HepG2 (cell line): ENCODE results near the gene DCUN1D3. TPM values are rescaled to one million over a fixed set of nuclear protein-coding genes. Genes with fewer than 3 reads are reported as not detected.

Experiments used
- ATAC-seq: fragments of 200-7000 bp; cut with Tn5 transposase; 3 replicates; pipeline ENCODE4 v1.9.1; 2020; ENCODE audit warnings: mild to moderate bottlenecking, moderate library complexity
- BruUV-seq: library from RNA; stranded (reverse); fragments of 400-500 nt; replicated peaks from 2 replicates; lab custom pipeline; 2021; lab: Mats Ljungman, UMichigan
- CTCF ChIA-PET: fragments of 300-600 bp; formaldehyde crosslinking; extraction: SDS; loops from one replicate; lab custom pipeline; 2021; ENCODE audit warnings: low total read pairs, inconsistent platforms, low intra/inter-chr PET ratio; lab: Yijun Ruan, JAX
- POLR2A ChIA-PET: fragments of 350-600 bp; sonication (Branson Sonifier 250); formaldehyde crosslinking; loops from one replicate; lab custom pipeline; 2020; ENCODE audit warnings: antibody characterized with exemption, inconsistent platforms; lab: Yijun Ruan, JAX
- DNase-seq: peaks from one replicate; pipeline ENCODE4 v3.0.0-alpha.2; 2015; ENCODE audit warnings: low spot score
- FAIRE-seq: peaks from 3 replicates; lab custom pipeline; 2011; peaks lifted over from hg19 to GRCh38; lab: Jason Lieb, UNC
- H2AFZ ChIP-seq: one replicate; pipeline ENCODE4 v1.6.1; 2011; ENCODE audit warnings: low read length, inconsistent platforms
- H3K27ac ChIP-seq: fragments of 300-600 bp; 3 replicates; pipeline ENCODE4 v1.8.0; 2011; ENCODE audit warnings: mixed run types, mild to moderate bottlenecking, mixed read lengths, low read length, inconsistent platforms; ENCODE audit not compliant: insufficient read depth; ENCODE audit errors: extremely low read length
- H3K27me3 ChIP-seq, 2 experiments: fragments of 200-600 bp in 1 of 2; 2 replicates in 1 of 2; 3 replicates in 1 of 2; pipeline versions ENCODE4 v1.6.0 to v1.8.0; 2011; ENCODE audit warnings: low read length in 2 of 2, mild to moderate bottlenecking in 2 of 2, moderate library complexity in 2 of 2, inconsistent platforms in 1 of 2; ENCODE audit not compliant: insufficient read depth in 2 of 2, control insufficient read depth in 1 of 2
- H3K36me3 ChIP-seq, 2 experiments: fragments of 200-600 bp in 1 of 2; replicated peaks in 1 of 2; 2 replicates in 1 of 2; 3 replicates in 1 of 2; pipeline versions ENCODE4 v1.5.1 to v1.8.0; 2011; ENCODE audit warnings: low read length in 2 of 2, inconsistent platforms in 1 of 2; ENCODE audit not compliant: insufficient read depth in 2 of 2, control insufficient read depth in 1 of 2
- H3K4me1 ChIP-seq: 2 replicates; pipeline ENCODE4 v1.5.1; 2012; ENCODE audit warnings: low read length, inconsistent platforms; ENCODE audit not compliant: insufficient read depth
- H3K4me2 ChIP-seq: 2 replicates; pipeline ENCODE4 v1.6.0; 2011; ENCODE audit warnings: low read depth, low read length, inconsistent platforms
- H3K4me3 ChIP-seq, 3 experiments: fragments of 200-600 bp in 1 of 3; sonication (generic), shearing (Covaris generic) in 1 of 3; replicated peaks in 1 of 3; 2 replicates each; pipeline ENCODE4 v1.5.1; 2011 to 2016; ENCODE audit warnings: low read length in 3 of 3, inconsistent platforms in 2 of 3, low read depth in 2 of 3, mild to moderate bottlenecking in 2 of 3, control low read depth in 1 of 3, mixed read lengths in 1 of 3; ENCODE audit not compliant: insufficient read depth in 1 of 3
- H3K79me2 ChIP-seq: one replicate; pipeline ENCODE4 v1.6.1; 2011; ENCODE audit warnings: low read length, inconsistent platforms; ENCODE audit not compliant: insufficient read depth
- H3K9ac ChIP-seq: 2 replicates; pipeline ENCODE4 v1.6.0; 2011; ENCODE audit warnings: mild to moderate bottlenecking, low read depth, low read length, inconsistent platforms; ENCODE audit not compliant: insufficient read depth
- H3K9me3 ChIP-seq: 2 replicates; pipeline ENCODE4 v1.5.1; 2012; ENCODE audit warnings: mild to moderate bottlenecking, low read length
- H4K20me1 ChIP-seq: 2 replicates; pipeline ENCODE4 v1.6.0; 2011; ENCODE audit warnings: inconsistent platforms, mild to moderate bottlenecking, low read length, moderate library complexity; ENCODE audit not compliant: insufficient read depth
- CENPBD1 ChIP-seq: sonication (generic); formaldehyde crosslinking; IDR thresholded peaks from 2 replicates; pipeline ENCODE4 v1.8.0; 2022; ENCODE audit warnings: missing genetic modification reagents, low read depth, mild to moderate bottlenecking, borderline replicate concordance
- ETV6 ChIP-seq: sonication (generic); formaldehyde crosslinking; conservative IDR thresholded peaks from 2 replicates; pipeline ENCODE4 v1.4.0; 2020; ENCODE audit warnings: missing genetic modification reagents
- FIP1L1 ChIP-seq: fragments of 200-400 bp; formaldehyde crosslinking; IDR thresholded peaks from 2 replicates; pipeline ENCODE4 v1.6.1; 2018; ENCODE audit warnings: low read depth, mild to moderate bottlenecking, low read length, moderate library complexity, borderline replicate concordance; ENCODE audit not compliant: insufficient read depth
- HDAC6 ChIP-seq: fragments of 200-600 bp; sonication (generic); IDR thresholded peaks from 2 replicates; pipeline ENCODE4 v1.7.0; 2017; ENCODE audit warnings: mild to moderate bottlenecking, antibody characterized with exemption, low read length, low read depth
- HIVEP1 ChIP-seq: sonication (generic); formaldehyde crosslinking; IDR thresholded peaks from 2 replicates; pipeline ENCODE4 v1.4.0; 2020; ENCODE audit warnings: mild to moderate bottlenecking, missing genetic modification reagents
- HNRNPH1 ChIP-seq: fragments of 200-400 bp; formaldehyde crosslinking; optimal IDR thresholded peaks from 2 replicates; pipeline ENCODE3; 2017; ENCODE audit warnings: mild to moderate bottlenecking, low read depth, low read length
- KDM4B ChIP-seq: sonication (generic); formaldehyde crosslinking; IDR thresholded peaks from 2 replicates; pipeline ENCODE4 v1.4.0; 2020; ENCODE audit warnings: missing genetic modification reagents
- NFIB ChIP-seq: sonication (generic); formaldehyde crosslinking; IDR thresholded peaks from 2 replicates; pipeline ENCODE4 v1.9.0; 2021; ENCODE audit warnings: missing genetic modification reagents, mild to moderate bottlenecking, borderline replicate concordance
- PITX1 ChIP-seq: sonication (generic); formaldehyde crosslinking; IDR thresholded peaks from 2 replicates; pipeline ENCODE4 v1.5.1; 2020; ENCODE audit warnings: mild to moderate bottlenecking, missing genetic modification reagents
- SPEN ChIP-seq: sonication (generic); formaldehyde crosslinking; IDR thresholded peaks from 2 replicates; pipeline ENCODE4 v1.5.1; 2020; ENCODE audit warnings: low read depth, mild to moderate bottlenecking, missing genetic modification reagents
- ZBTB8A ChIP-seq: sonication (generic); formaldehyde crosslinking; IDR thresholded peaks from 2 replicates; pipeline ENCODE4 v1.4.0; 2020; ENCODE audit warnings: mild to moderate bottlenecking, low read depth, missing genetic modification reagents, borderline replicate concordance
- ZNF230 ChIP-seq: sonication (generic); formaldehyde crosslinking; IDR thresholded peaks from 2 replicates; pipeline ENCODE4 v1.4.0; 2020; ENCODE audit warnings: mild to moderate bottlenecking, missing genetic modification reagents
- ZNF263 ChIP-seq: sonication (generic); formaldehyde crosslinking; IDR thresholded peaks from 2 replicates; pipeline ENCODE4 v1.4.0; 2020; ENCODE audit warnings: missing genetic modification reagents
- ZNF275 ChIP-seq: sonication (generic); formaldehyde crosslinking; IDR thresholded peaks from 2 replicates; pipeline ENCODE4 v1.8.0; 2022; ENCODE audit warnings: missing genetic modification reagents, mild to moderate bottlenecking, inconsistent platforms, borderline replicate concordance
- ZNF510 ChIP-seq: sonication (generic); formaldehyde crosslinking; IDR thresholded peaks from 2 replicates; pipeline ENCODE4 v1.4.0; 2020; ENCODE audit warnings: low read depth, mild to moderate bottlenecking, missing genetic modification reagents
- ZNF543 ChIP-seq: sonication (generic); formaldehyde crosslinking; IDR thresholded peaks from 2 replicates; pipeline ENCODE4 v1.4.0; 2020; ENCODE audit warnings: mild to moderate bottlenecking, missing genetic modification reagents
- WGBS: methylation state at CpG from one replicate; pipeline ENCODE4 v1.1.6; 2017; ENCODE audit warnings: low lambda C conversion rate; 5-methylcytosine and 5-hydroxymethylcytosine counted together
- in situ Hi-C: cut with HindIII; loops from 2 replicates; pipeline ENCODE4 v1.10.0; 2017; ENCODE audit warnings: low pct_unique_long_range_greater_than_20kb; ENCODE audit not compliant: extremely low pct_ligation_motif_present
- intact Hi-C: fragments of 100-400 bp; cut with micrococcal nuclease; formaldehyde crosslinking; loops from one replicate; pipeline ENCODE4 v1.10.0; 2022; ENCODE audit not compliant: unreplicated experiment
- polyA plus RNA-seq, 8 experiments: library from polyadenylated mRNA; depleted of rRNA in 3 of 8; stranded (reverse) in 7 of 8; unstranded in 1 of 8; fragments of >200 nt; fragmentation: Illumina TruSeq in 4 of 8; extraction: Trizol in 4 of 8; gene quantifications; 2 replicates each; pipeline versions ENCODE4 v1.2.1 to v1.2.3, GENCODE V29; 2011 to 2016; ENCODE audit warnings: low read depth in 4 of 8, missing spikeins in 1 of 8, mixed read lengths in 1 of 8; ENCODE audit not compliant: insufficient read depth in 1 of 8
- total RNA-seq, 5 experiments: library from RNA; depleted of rRNA; stranded (reverse); fragments of >200 nt; fragmentation: Illumina TruSeq; extraction: Trizol; gene quantifications; 2 replicates each; pipeline ENCODE4 v1.2.3, GENCODE V29; 2016; ENCODE audit warnings: low read depth in 1 of 5

DCUN1D3 gene
- total and polyA plus RNA-seq, 2 of the 13 experiments (the other 11 are each of a cell fraction or from before 2014, with no cell fraction given): 5.0 to 19.3 TPM

- Histone ChIP-seq H3K4me1 (peaks cover 11% of the 10 kb centered on the region), H3K4me3 (no peak overlapping the region), H3K27me3 (peaks cover 0 to 3% of the 10 kb centered on the region in 2 experiments; a peak in 1 of 5 replicates), H3K9ac (no peak overlapping the region), H4K20me1 (no peaks in the 10 kb centered on the region), H3K4me2 (no peak overlapping the region), H3K36me3 (no peaks in the 10 kb centered on the region), H2AFZ (no peak overlapping the region), H3K79me2 (no peaks in the 10 kb centered on the region), H3K27ac (no peak overlapping the region), H3K9me3 (no peaks in the 10 kb centered on the region)
- DNase-seq (no peak), ATAC-seq (no peak), FAIRE-seq (no peak)
- intact Hi-C loops (no loop called here), in situ Hi-C loops (no loop called here)
- 76% methylated on average over 6 of the region's 6 CpGs for WGBS
- ChIA-PET POLR2A (no interaction called here), CTCF (no interaction called here)
- no TSS peak for BruUV-seq
- no peak for TF ChIP-seq ZNF263 (CRISPR knock-in tag)
- TF ChIP-seq ZNF543 (CRISPR knock-in tag): no peak
Measured at GRCh38 chr16:20941636-20941926, 41.4 kb upstream of the DCUN1D3 start.

GRCh38 chr16:20940871-20941635, 40.9 kb upstream of the DCUN1D3 start:
- H3K79me2 ChIP-seq: no peaks in the 10 kb centered on the region
- POLR2A ChIA-PET: no interaction called here
- intact Hi-C loops: no loop called here
- 18% methylated on average over 6 of the region's 6 CpGs for WGBS
- H4K20me1 ChIP-seq: no peaks in the 10 kb centered on the region
- peaks cover 0 to 3% of the 10 kb centered on the region in 2 experiments; a peak in 1 of 5 replicates for H3K27me3 ChIP-seq
- no peak overlapping the region for H3K9ac ChIP-seq
- H3K4me2 ChIP-seq: no peak overlapping the region
- peaks cover 11% of the 10 kb centered on the region for H3K4me1 ChIP-seq
- no TSS peak for BruUV-seq
- no peak overlapping the region for H3K27ac ChIP-seq
- CTCF ChIA-PET: no interaction called here
- no peaks in the 10 kb centered on the region for H3K9me3 ChIP-seq
- no peak overlapping the region for H3K4me3 ChIP-seq
- H3K36me3 ChIP-seq: no peaks in the 10 kb centered on the region
- no peak for ATAC-seq
- no peak overlapping the region for H2AFZ ChIP-seq
- in situ Hi-C loops: no loop called here
- no peak for DNase-seq
- no peak for FAIRE-seq
- TF ChIP-seq PITX1 (CRISPR knock-in tag) (no peak), ZBTB8A (CRISPR knock-in tag) (no peak), HIVEP1 (CRISPR knock-in tag) (no peak), HDAC6 (no peak), CENPBD1 (no peak), NFIB (CRISPR knock-in tag) (no peak), HNRNPH1 (no peak), ETV6 (CRISPR knock-in tag) (no peak), ZNF230 (CRISPR knock-in tag) (no peak), FIP1L1 (no peak), SPEN (CRISPR knock-in tag) (no peak), KDM4B (CRISPR knock-in tag) (no peak), ZNF275 (CRISPR knock-in tag) (no peak), ZNF510 (CRISPR knock-in tag) (no peak)
